GM21515 (cell line): ENCODE results near the gene AFF2.

Experiments used
- ATAC-seq: cut with Tn5 transposase; IDR thresholded peaks from one replicate; pipeline ENCODE4 v1.9.1; 2021; ENCODE audit not compliant: unreplicated experiment

Gene AFF2

DNA sequence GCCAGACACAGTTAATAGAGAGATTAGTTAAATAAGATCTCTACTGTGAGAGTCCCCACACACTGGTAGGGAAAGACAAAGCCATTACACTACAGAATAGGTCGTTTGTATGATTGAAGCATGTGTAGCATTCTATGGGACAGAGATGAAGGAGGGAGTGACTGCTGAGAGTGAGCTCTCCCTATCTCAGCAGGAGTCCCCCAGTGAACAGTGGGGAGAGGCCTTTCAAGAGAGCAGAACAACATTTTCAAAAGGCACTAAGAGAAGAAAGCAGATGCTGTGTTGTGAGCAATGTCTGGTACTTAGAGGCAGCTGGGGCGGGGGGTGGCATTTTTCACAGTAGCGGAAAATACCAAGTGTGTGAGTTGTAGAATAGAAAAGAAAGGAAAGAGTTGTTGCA, 413.6 kb downstream of the AFF2 start:
- ATAC-seq = no peak

DNA sequence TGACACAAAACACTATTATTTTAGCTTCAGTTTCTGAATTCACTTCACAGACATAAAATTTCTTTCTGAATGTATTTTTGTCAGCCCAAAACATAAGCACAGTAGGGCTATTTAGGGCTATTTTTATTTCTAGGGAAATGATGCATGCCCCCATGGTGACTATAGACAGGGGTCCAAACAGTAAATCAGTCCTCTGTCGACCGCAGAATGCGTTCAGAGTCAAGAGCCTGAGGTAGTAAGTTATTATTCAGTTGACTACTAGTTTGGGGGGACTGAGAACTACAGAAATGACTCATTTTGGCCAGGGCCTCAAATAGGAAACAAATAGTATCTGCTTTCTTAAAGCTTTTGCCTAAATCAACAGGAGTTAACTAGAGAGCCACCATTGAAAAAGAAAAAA, 414.4 kb downstream of the AFF2 start:
- peak; percentile 87 for ATAC-seq

DNA sequence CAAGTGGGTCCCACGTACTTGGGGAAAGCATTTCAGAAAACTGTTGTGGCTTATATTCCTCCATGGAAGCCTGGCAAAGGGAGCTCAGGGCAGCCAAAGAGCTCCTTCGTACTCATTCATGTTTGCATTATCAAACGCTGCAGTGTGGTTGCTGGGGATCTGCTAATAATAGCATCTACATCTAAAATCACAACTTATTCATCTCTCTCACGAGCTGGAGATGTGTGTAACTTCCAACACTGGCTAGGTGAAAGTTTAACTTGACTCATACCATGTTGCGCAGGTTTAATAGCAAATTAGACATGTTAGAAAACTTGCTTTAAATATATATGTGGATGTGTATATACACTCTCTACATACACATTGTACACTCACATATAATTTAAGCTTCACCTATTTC, 415.1 kb downstream of the AFF2 start:
- ATAC-seq = peak; percentile 31

DNA sequence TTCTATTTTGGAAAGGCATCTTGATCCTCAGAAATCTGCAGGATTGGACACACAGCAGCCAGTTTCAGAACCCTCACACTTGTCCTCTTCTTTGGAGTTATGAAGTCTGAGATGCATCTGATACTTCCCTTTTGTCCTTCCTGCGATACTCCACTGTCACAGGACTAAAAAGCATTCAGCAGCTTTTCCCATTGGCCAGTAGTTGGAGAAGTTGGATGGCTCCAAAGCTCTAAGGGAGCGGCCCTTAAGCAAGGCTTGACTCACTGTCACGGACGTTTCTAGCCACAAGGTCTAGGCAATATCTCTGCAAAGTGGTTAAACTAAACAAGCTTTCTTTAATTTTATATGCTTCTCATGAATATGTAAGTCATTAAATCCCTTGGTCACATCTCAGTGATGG, 417.0 kb downstream of the AFF2 start:
- no peak for ATAC-seq

DNA sequence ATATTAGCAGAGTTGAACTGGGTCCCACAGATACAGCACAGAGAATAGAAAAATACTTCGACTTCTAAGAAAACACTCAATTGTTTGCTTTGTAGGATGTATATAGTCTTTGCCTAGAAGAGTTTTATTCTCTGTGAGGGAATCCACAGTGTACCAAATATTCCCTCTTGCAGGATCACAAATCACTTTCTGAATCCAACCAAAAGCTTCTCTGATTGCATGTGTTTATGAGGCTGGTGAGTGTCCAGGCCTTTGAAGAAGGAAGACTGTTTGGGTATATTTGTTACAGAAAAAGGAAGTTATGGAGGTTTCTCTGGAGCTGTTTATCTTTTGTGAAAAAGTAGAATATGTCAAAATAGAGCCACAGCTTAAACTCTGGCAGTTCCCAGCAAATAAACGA, 423.2 kb downstream of the AFF2 start:
- ATAC-seq = no peak

DNA sequence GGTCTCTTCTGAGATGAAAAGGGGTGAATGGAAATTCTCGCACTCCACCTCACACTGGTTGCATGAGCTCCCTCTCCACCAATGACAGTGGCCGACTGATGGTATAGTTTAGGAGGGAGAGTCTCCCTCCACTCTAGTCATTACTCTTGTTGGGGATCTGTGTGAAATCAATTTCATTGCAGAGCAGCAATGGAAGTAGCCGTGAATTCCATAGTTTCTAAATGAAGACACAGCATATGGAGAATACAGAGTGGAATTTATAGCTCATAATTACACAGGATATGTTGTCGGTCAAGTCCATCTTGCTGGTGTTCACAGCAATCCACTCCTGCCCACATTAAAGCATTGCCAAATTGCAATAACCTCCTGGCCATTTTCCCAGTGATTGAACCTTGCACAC, 426.0 kb downstream of the AFF2 start:
- no peak for ATAC-seq

DNA sequence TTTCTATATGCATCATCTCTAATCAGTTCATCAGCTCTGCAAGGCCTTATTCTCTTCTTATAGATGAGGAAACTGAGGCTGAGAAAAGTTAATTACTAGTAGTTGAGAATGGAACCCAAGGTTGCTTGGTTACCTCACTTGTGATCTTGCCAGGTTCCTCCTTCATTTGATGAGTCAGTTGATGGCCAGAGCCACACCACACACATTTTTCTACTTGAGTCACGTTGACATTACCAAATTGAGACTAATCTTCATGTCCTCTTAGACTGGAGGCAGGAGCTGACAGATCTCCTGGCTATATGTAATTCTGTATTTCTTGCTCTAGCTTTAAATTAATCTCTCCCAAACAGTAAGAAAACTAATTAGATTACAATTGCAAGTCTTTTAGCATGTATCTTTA, 428.4 kb downstream of the AFF2 start:
- no peak for ATAC-seq

DNA sequence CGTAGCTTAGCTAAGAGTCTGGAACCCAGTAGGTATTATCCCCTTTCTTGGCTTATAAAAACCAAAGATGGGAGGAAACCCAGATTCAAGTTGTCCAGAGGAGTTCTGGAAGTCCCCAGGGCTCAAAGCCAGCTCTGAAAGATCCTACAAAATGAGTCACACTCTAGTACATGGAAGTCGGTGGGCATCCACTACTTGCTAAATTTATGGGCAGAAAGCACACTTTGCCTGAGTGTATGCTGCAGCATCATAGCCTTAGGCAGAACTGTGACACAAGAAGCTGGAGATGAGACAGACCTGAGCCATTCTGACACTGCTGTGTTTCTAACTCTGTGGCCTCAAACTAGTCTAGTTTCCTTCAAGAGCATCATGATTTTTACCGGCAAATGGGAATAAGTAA, 429.3 kb downstream of the AFF2 start:
- ATAC-seq = no peak

DNA sequence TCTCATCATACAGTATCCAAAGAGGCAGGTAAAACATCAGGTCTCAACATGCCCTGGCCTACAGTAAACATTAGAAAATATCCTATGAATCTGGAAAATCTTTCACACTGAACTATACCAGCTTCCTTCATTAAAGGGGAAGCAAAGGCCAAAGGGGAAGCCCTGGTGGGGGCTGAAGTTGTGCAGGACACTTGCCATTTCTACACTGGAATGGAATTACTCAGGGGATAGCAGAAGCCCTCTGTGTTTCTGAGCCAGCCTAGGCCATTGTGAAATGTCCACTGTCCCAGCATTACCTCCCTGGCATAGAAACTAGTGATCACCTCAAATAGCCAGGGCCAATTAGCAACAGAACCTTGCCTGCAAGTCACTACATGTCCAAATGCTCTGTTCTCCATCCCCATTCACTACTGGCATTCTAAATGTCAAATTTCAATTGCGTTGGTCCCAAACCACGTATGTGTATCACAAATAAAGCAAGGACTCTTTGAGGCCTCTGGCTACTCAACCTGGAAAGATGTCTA, 429.9 kb downstream of the AFF2 start:
- ATAC-seq = no peak

DNA sequence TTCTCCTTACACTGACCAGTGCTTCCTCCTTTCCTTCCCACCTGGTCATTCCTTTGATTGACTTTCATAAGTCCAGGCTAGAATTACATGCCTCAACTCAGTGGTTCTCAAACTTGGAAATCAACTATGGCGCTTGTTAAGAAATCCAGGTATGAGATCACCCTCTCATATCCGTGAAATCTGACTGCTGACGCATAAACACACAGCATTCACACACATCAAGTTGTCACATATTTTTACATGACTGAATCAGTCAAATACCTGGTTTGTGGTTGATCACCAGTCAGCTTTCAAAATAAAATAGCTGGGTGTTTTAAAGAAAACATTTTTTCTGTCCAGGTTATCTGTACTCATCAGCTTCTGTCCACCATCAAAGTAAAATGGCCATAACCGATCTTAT, 433.5 kb downstream of the AFF2 start:
- ATAC-seq = no peak

DNA sequence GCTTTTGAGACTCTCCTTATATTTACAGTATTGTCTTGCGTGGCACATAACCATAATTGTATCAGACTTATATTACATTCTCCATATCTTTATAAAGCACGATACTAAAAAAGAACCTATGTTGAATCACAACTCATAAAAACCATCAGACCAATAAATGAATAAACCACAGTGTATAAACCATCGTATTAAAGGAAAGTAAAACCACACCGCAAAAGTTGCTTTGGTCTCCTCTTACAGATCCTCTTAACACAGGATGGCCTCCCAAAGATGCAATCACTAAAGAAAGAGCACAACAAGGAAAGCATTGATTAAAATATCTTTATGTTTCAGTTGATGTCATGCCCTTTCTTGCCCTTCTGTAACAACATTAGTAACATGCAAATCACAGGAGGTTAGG, 437.9 kb downstream of the AFF2 start:
- ATAC-seq = no peak

DNA sequence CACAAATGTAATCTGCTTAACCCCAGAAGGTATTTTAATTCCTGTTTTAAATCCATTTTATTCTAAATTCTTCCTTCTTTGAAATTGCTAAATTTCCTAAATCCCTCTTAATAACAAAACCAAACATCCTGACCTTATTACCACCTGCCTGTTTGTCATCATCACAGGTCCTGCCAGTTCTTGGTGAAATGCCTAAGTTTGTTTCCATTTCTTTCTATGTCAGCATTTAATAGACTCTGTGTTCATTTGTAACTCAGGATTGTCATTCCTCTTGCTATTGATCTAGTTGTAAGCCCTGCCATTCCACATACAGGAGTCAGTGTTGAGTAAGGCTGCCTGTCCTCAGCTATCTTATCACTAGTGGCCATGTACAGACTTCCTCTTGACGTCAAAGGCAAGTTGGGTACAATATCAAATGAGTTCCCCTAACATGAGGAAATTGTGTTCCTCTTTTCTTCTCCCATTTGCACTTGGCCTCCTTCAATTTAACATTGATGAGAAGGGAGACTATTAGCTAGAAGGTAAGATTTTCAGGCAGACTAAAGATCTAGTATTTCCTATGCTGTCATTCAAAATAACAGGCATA, 440.1 kb downstream of the AFF2 start:
- no peak for ATAC-seq

DNA sequence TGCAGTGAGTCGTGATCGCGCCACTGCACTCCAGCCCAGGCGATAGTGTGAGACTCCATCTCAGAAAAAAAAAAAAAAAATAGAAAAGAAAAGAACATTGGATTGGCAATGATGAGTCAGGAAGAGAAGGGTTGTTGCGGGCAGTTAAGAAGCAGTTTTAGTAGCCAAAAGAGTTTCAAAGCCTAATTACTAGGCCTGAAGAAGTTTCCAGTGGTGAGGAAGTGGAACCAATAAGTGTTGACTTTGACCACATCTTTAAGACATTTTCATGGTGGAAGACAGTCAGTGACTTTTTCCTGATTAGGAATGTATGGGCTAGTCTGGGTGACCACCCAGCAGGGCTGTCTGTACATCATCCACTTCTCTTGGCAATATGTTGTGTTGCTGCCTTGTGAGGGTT, 442.3 kb downstream of the AFF2 start:
- ATAC-seq = no peak

DNA sequence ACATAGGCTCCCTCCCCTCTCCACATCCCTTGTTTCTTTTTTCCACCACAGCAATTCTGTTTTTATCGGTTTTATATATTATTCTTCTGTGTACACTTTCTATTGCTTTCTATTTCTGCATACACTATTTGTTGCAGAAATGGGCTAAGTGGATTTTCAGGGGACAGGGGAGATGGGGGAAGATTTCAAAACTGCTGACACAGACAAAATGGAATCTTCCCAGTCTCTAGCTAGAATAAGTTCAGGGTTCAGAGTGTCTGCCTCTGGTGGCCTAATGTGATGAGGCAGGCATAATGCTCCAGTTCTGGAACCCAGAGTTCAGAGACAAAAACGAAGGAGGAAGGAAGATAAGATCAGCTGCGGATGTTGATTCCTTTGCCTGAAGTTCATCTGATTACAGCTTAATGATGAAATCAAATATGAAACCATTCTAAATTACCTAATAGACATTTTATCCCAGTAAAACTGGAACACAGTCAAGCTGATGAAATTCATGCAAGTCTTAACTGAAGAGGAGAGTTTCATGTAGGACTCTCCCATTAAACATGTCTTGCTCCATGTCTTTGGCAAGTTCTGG, 447.1 kb downstream of the AFF2 start:
- no peak for ATAC-seq

DNA sequence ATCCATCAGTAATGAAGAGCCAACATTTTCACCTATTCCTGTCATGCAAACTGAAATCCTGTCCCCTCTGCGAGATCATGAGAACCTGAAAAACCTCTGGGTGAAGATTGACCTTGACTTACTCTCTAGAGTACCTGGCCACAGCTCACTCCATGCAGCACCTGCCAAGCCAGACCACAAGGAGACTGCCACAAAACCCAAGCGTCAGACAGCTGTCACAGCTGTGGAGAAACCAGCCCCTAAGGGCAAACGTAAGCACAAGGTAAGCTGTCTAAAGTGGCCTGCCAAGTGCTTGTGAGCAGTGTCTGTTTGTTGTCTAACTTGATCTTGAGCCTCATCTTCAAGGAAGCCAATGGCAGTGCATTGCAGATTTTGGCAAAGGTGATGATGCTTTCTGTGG, 455.9 kb downstream of the AFF2 start:
- no peak for ATAC-seq

DNA sequence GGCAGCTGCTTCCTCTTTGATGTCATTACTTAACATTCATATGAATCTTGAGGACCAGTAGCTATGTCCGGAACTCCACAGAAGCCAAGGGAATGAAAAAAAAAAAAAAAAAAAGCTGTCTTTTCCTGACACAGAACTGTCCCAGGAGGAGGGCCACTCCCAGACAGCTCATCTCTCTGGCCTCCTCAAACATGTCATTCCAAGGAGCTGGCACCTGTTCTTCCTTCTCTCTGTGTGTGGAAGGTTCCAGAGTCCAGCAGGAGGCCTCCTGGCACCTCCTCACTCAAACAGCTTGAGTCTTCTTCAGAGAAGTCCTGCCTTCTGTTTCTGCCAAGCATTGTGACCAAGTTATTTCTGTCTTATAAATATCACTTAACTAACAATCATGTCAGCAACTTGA, 458.5 kb downstream of the AFF2 start:
- ATAC-seq = no peak

DNA sequence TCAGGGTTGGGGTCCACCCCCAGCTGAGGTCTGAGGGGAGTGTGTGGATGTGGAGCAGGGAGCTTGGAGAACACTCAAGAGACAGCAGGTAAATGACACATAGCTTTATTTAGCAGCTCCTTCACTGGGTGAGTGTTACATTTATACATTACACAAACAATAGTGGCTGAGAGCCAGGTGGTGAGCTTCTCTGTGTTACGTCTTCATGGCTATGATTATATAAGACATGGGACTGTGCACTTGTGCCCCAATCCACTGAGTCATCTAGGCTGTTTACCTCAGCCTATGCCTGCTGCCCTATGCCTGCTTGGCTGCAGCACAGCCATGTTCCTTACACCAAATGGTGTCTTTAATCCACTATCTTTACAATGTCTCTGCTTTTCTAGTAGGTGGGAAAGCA, 459.6 kb downstream of the AFF2 start:
- ATAC-seq = no peak

DNA sequence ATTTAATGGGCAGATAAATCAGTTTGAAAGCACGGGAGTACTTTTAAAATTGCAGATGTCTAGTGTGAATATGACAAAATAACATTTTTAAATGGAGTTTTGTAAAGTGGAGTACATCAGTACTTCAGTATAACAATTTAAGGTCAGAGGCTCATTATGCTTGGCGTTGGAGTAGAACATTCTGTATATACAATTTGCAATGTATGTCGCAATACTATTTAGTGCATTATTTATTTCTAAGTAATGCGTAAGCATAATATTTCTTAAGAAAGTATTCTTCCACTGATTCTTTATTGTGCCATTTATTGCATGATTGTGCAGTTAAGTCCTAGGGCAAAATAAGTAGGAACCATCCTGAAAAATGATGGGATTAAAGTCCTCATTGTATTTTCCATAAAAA, 461.6 kb downstream of the AFF2 start:
- no peak for ATAC-seq

DNA sequence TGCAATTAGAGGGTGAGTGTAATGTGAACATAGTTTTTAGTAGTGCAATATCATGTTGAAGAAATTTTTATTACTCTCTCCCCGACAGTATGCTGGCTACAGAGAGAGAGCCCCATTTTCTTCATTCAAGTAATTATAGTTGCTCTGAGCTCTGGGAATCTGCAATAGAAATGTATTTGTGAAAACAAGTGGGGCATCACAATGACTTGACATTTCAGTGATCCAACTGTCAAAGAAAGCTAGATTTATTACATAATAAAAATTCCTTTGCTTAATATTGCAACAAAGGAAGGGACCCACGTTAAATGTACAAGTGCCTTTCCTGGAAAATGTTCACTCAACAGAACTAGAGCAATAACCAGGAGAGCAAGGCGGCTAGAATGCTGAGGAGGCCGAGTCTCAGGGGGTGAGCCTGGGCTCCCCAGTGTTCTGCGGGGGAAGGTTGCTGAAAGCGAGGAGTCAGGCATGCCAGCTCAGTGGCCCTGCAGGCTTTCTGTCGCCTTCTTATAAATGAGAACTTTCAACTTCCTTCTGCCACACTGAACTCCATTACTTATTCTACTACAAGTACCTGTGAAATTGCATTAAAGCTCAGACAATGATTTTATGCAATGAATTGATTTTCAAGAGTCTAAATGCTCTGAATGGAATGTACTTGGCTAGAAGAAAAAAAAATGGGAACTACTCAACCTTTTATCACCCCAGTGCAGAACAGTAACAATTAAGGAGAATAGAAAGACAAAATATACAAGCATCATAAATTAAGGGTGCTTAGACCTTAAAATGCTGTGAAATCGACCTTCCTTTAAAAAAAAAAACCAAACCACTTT, 476.4 kb downstream of the AFF2 start:
- no peak for ATAC-seq

DNA sequence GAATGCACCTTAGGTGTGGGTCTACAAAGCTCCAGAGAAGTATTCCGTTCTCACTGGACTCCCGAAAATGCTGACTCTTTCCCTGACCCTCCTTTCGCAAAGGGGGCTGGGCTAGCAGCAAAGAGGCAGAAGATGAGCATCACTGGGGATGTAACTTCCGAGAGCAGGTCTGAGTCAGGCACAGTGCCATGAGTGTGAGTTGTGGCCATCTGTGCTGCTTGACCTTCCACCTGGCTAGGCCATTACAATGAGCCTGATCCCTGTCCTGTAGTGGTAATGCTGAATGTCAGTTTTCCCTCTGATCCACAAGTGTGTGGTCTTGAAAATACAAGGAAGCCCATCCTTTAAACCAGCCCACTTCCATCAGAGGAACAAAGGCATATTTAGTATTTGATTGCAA, 479.4 kb downstream of the AFF2 start:
- ATAC-seq = no peak

DNA sequence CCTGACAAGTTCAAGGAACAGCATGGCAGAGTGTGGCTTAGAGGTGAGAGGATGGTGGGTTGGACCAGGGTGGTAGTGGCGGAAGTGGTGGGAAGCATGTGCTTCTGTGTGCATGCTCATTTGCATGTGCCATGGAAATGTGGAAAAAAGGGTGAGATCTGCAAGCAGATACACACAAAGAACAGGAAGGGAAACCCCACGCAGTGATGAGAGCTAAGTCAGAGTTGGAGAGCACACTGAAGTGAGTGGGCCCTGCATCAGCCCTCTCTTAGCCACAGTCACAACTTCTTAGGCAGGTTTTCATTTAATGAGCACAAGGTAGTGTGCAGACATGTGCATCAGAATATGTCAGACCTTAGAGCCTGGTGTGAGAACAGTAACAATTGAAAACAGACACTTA, 483.8 kb downstream of the AFF2 start:
- no peak for ATAC-seq

DNA sequence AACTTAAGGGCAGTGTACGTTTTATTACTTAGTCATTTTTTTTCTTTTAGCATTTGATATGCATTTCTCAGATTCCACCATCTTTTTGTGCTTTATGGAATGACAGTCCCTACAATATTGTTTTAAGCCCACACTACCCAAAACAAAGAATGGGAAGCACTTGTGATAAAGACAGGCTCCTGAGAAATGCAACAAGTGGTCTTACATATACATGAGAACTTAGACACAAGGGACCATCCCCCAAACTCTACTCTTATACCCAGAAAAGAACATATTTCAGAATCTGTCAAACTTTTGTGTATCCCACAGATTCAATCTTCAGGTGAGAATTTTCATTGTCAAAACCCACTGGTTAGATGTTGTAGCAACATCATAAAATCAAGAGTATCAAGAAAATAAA, 491.1 kb downstream of the AFF2 start:
- ATAC-seq = no peak
